HL-60/S4 treated with phorbol 12-myristate 13-acetate at 8.2 ng/mL for 4 days and 3 days (cell line): ENCODE results near the gene SLC39A13.

Source experiments
- in situ Hi-C: fragments of 300-500 bp; cut with MboI; formaldehyde crosslinking; loops from 2 replicates; pipeline ENCODE4 v1.15.0; 2022; ENCODE audit warnings: low sequenced_read_pairs

Gene SLC39A13

DNA sequence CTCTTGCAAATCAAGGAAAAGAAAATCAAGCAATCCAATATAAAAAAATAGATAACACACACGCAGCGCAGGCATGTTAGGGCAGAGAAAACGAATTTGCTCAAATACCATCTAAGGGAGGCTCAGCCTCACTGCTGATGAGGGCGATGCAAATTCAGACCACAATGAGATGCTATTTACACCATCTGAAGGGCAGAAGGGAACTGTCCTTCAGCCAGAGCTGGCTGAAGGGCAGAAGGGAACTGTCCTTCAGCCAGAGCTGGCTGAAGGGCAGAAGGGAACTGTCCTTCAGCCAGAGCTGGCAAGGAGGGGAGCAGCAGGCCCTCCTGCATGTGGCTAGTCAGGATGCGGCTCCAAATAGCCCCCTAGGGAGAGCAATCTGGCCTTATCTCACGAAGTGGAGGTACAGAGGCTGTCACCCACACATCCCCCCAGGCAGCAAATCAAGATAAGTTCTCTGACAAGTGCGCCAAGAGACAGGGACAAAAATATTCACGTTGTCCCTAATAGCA lies 7.6 kb upstream of the SLC39A13 start:
- in situ Hi-C loops = no loop called here

DNA sequence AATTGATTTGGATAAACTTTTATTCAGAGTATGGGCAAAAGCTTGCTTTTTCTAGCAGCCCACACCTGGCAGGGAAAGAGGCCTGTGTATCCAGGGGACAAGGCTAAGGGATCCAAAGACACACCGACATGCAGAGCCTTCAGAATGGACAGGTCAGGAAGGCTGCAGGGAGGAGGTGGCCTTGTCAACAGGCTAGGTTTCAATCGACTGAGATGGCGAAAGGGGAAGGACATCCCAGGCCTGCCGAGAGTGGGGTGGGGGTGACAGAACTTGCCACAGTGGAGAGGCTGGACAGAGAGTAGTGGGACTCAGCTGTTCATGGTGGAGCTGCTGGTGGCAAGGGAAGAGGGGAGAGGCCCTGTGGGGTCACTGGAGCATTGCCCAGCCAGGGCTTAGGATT lies 5.3 kb upstream of the SLC39A13 start:
- in situ Hi-C loops = no loop called here

DNA sequence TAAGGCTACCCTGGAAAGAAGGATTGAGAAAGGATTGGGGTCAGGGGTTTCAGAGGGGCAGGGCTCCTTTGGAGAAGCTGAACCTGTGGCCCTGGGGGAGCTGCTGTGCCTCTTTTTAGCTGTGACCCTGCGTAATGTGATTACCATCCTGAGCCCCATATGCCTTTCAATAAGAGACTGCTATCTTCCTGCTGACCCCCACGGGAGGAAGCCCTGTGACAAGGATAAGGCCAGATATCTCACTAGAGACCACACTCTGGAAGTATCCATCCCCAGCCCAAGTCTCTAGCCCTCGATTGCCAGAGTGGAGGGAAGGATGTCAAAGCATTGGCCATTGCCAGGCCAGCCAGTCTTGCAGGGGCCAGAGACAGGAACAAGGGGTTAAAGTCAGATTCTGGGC lies 4.8 kb upstream of the SLC39A13 start:
- in situ Hi-C loops = no loop called here

DNA sequence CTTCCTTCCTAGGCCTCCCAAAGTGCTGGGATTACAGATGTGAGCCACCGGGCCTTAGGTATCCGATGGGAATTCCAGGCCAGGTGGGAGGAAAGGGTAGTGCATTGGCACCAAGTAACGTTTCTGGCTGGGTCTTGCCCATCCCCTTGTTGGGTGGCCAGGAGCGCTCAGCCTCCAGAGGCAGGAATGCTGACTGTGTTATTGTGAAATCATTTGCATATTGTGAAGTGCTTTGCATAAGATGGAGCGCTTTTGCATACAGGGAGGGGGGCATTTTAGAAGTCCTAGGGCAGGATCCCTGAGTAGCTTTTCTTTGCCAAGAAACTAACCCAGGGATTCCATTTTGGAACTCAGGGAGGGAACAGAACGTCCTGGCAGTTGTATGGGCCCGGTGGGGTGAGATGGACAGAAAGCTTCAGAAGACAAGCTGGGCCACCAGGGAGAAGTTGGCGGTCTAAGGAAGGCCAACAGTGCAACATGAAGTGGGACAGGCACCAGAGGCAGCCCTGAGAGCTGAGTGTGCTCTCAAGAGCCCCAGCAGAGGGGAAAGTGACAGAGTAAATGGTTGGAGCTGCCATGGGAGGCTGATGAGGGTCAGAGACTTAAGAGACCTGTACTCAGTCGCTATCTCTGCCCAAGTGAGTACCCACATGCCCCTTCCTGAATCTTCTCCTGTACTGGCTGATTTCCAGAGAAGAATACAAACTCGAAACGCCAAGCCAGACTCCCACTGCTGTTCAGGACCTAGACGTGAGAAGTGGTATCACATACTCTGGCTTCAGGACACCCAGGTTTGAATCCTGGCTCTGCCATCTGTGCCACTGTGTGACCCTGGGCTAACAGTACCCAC lies 1.3 kb upstream of the SLC39A13 start:
- in situ Hi-C loops = no loop called here

DNA sequence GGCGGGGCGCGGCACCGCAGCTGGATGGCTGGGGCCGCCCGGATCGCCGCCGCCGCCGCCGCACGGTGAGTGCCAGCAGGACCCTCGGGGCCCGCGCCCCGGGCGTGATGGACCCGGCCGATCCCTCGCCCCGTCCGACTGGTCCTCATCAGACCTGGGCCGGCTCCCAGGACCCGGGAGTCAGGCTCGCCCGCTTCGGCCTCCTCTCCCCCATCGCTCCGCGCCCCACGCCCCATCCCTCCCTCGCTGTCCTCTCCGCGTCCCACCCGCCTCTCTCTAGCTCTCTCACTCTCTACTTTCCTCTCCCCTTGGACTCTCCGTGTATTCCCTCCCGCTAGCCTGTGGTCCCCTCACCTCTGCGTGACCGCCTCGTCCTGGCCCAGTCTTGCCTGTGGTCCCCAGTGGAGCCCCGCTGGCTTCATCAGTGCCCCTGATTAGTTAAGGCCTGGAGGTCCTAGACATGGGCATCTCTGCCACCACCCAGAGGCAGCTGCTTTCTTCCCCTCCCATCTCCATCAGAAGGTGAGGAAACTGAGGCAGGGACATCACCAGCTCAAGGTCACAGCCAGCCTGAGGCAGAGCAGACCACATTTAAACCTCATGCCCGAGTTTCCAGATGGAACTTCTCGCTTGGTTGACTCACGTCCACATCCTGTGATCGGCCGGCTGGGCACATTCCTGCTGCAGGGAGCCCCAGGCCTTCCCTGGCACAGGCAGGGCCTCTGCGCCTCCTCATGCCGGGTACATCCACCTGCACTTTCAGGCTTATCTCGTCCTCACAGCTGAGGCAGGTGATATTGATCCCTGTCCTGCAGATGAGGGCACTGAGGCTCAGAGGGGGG lies 429 bp downstream of the SLC39A13 start:
- in situ Hi-C loops = no loop called here

DNA sequence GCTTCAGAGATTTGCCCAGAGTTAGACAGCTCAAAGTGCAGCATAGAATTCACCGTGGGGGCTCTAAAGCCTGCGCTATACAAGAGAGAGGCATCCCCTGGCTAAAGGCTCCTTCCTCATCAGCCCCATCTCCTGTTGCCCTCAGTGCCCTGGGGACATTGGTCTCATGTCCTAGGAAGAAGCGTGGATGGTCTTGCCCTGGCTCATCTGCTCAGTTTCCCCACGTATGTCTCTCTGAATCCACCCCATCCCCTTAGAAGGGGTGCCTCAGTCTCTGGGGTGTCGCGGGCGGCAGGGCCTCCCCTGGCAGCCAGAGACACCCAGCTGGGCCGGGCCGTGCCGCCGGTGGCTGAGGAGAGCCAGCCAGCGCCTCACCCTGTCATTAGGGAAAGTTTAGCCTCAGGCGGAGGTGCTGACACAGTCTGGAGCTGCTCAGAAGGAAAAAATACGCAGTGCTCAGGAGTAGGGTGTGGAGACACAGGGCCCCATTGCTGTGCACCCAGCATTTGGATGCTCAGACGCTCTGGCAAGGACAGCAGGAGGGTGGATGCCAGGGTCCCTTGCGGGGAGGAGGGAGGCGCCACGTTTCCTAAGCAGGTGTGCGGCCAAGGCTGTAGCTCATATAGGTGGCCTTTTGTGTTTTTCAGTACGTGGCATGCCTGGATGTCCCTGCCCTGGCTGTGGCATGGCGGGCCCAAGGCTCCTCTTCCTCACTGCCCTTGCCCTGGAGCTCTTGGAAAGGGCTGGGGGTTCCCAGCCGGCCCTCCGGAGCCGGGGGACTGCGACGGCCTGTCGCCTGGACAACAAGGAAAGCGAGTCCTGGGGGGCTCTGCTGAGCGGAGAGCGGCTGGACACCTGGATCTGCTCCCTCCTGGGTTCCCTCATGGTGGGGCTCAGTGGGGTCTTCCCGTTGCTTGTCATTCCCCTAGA lies 1.3 kb downstream of the SLC39A13 start:
- in situ Hi-C loops = no loop called here

DNA sequence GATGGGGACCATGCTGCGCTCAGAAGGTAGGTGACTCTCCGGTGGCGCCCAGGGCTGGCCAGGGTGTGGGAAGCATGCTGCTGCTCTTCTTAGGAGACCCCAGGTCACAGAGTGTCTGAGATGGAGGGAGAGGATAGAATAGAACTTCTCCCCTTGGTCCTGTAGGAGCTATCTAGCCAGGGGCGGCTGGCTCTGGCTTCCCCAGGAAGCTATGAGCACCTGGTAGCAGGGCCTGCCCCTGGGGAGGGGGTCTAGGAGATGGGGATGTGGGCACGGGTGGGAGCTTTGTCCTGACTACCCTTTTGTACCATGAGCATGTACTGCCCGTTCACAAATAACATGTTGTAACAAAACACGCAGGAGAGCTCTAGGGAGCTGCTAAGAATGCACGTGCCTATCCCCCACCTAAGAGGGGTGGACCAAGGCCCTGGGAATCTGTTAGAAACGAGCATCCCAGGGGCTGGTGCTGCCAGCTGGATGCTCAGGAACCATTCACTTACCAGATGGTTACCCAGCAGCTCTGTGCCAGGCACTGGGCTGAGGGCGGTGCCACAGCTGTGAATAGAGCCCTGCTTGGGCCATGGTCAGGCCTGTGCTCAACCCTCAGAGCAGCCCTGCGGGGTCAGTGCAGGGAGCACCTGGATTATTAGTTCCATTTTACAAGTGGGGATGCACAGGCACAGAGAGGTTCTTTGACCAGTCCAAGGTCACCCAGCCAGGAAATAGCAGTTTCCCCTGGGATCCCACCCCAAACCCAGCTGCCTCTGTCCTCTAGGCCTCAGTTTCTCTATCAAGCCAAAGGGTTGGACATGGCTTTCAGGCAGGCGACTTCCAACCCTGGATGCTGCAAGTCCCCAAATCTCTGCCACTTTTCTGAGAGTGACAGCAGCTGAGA lies 2.2 kb downstream of the SLC39A13 start:
- in situ Hi-C loops = no loop called here

DNA sequence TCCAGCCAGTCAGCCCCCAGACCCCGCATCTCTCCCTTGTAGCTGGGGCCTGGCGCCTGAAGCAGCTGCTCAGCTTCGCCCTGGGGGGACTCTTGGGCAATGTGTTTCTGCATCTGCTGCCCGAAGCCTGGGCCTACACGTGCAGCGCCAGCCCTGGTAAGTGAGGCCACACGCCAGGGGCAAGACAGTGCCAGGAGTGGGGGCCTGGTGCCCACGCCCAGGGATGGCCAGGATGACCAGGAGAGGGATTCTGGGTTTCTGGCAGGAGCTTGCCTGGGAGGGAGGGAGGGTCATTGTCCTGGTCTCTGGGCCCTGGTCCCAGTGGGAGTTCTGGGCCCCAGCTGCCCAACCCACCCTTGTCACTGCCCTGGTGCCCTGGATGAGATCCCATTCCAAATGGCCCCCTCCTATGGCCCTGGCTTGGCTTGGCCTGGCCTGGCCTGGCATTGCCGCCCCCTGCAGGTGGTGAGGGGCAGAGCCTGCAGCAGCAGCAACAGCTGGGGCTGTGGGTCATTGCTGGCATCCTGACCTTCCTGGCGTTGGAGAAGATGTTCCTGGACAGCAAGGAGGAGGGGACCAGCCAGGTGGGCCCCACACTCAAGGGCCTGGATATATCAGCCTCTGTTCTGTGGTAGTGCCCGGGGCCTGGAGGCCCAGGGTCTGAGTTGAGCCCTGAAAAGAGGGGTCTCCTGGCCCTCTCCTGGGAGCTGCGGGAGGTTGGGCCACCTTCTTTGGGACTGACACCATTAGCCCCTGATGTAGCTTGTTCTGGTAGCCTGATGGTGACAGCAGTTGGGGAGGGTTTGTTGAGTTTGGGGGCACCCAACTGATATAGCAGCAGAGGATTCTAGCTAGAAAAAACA lies 3.7 kb downstream of the SLC39A13 start:
- in situ Hi-C loops = no loop called here

DNA sequence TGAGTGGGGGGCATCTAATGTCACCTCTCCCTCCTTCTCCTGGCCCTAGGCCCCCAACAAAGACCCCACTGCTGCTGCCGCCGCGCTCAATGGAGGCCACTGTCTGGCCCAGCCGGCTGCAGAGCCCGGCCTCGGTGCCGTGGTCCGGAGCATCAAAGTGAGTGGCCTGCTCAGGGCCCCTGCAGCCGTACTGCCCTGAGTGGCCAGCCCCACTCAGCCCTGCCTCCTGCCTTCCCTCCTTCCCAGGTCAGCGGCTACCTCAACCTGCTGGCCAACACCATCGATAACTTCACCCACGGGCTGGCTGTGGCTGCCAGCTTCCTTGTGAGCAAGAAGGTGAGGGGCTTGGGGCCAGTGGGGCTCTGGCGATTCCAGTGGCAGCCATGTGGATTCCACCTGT lies 5.0 kb downstream of the SLC39A13 start:
- in situ Hi-C loops = no loop called here

DNA sequence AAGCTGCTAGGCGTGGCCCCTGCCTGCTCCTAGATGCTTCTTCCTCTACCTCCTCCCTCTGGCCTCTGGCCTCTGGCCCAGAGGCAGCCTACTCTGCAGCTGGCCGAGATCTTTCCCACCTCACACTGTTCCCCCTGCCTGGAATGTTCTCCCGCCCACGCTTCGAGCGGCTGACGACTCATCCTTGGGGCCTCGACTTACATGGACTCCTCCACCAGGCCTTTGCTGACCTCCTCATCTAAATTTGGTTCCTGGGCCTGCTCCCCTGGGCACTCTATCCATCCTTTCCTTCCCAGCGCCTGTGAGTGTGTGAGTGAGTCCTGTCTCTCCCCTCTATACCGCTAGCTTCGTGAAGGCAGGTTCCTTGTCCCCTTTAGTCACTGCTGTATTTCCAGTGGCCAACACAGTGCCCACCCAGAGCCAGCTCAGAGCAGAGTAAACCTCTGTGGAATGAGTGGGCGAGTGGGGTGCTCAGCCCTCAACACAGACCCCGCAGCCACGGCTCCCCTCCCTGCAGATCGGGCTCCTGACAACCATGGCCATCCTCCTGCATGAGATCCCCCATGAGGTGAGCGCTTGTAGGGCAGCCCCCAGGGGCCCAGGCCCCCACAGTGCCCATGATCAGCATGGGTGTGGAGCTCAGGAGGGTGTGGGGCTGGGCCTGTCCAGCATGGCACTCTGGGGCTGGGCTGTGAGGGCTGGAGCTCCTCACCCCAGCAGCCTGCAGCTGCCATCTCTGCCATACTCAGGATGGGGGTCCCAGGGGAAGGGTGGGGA lies 5.7 kb downstream of the SLC39A13 start:
- in situ Hi-C loops = no loop called here

DNA sequence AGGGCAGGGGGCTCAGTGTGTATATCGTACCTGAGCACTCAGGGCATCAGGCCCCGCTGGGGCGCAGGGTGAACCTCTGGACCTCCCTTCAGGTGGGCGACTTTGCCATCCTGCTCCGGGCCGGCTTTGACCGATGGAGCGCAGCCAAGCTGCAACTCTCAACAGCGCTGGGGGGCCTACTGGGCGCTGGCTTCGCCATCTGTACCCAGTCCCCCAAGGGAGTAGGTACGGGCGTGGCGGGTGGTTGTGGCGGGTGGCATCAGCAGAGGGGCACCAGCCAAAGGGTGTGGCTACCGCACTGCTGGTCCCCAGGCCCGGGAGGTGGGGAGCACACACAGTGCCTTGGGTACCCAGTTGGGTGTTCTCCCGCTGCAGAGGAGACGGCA lies 6.3 kb downstream of the SLC39A13 start:
- in situ Hi-C loops = no loop called here

DNA sequence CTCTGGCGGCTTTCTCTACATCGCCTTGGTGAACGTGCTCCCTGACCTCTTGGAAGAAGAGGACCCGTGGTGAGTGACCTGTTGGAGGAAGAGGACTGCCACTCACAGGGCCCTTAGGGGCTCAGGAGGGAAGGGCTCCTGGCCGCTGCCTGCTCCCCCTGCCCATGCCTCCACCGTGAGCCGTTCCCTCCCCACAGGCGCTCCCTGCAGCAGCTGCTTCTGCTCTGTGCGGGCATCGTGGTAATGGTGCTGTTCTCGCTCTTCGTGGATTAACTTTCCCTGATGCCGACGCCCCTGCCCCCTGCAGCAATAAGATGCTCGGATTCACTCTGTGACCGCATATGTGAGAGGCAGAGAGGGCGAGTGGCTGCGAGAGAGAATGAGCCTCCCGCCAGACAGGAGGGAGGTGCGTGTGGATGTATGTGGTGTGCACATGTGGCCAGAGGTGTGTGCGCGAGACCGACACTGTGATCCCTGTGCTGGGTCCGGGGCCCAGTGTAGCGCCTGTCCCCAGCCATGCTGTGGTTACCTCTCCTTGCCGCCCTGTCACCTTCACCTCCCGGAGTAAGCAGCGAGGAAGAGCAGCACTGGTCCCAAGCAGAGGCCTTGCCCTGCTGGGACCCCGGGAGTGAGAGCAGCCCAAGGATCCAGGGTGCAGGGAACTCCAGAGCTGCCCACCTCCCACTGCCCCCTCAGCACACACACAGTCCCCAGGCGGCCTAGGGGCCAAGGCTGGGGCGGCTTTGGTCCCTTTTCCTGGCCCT lies 6.9 kb downstream of the SLC39A13 start:
- in situ Hi-C loops = no loop called here

DNA sequence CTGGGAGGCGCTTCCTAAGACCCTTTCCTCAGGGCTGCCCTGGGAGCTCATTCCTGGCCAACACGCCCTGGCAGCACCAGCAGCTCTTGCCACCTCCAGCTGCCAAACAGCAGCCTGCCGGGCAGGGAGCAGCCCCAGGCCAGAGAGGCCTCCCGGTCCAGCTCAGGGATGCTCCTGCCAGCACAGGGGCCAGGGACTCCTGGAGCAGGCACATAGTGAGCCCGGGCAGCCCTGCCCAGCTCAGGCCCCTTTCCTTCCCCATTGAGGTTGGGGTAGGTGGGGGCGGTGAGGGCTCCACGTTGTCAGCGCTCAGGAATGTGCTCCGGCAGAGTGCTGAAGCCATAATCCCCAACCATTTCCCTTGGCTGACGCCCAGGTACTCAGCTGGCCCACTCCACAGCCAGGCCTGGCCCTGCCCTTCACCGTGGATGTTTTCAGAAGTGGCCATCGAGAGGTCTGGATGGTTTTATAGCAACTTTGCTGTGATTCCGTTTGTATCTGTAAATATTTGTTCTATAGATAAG lies 7.6 kb downstream of the SLC39A13 start:
- in situ Hi-C loops = no loop called here

DNA sequence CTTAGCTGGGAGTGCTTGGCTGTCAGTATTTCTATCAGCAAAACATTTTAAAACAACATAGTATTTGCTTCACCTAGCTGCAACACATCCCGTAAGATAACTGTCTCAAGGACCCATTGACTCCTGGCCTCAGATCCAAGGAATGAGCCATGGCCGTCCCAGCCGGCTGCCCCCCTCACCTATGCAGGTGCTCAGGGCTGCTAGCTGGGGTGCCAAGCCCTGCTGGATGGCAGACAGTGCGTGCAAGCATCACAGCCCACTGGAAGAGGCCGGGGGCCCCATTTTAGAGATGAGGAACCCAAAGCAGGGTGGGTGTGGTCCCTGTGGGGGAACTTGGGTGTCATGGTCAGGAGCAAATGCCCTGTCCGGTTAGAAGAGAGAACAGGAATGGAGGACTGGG lies 9.3 kb downstream of the SLC39A13 start:
- in situ Hi-C loops = no loop called here

DNA sequence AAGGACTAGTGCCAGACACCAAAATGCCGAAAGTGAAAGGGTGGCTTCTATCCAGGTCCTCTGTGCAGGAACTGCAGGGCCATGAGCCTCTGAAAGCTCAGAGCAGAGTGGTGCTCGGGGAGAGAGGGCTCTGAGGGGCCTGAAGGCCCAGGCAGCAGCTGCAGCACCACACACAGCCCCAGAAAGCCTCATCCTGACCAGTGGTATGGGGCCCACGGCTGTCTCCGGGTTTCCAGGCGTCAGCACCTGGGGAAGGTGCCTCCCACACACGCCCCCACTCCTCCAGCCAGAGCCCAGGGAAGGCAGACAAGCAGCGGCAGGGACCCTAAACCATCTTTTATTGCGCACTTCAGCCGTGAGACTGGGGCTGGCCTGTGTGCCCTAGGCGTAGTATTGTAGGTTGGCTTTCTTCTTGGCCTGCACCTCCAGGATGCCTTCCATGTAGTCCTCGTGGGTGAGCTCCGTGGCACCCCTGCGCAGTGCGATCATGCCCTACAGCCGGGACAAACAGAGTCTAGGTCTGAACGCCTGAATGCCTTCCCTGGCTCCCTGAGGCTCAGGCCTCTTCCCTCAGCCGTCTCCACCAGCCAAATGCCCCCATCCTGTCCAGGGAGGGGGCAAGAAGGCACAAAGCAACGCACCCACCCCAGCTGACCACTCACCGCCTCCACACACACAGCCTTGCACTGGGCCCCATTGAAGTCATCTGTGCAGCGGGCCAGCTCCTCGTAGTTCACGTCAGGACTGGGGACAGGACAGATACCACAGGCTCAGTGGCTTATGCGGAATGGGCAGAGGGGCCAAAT lies 10.3 kb downstream of the SLC39A13 start:
- in situ Hi-C loops = no loop called here

DNA sequence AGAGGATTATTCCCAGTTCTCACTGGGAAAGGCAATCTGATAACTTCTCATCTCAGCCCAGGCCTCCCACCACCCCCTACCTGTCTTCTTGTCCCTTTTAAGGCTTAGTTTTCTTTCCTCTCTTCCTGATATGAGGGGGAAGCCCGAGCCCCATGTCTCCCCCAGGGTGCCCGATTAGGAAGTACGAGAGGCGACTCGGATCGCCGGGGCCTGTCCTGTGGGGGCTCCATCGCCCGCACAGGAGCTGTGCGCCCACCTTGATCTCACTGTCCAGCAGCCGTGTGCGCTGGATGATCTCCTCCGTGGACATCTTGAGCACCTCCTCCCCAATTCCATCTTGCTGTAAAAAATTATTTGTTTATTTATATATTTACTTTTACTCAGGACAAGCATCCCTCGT lies 17.2 kb downstream of the SLC39A13 start:
- in situ Hi-C loops = no loop called here
